ENCODE measurements around the gene OR2Z1.
"Not testable (repeated sequence)": the region's sequence is repeated elsewhere in the genome, so short reads cannot be mapped to it uniquely, and the experiment has no call there.

The OR2Z1 gene

DNA sequence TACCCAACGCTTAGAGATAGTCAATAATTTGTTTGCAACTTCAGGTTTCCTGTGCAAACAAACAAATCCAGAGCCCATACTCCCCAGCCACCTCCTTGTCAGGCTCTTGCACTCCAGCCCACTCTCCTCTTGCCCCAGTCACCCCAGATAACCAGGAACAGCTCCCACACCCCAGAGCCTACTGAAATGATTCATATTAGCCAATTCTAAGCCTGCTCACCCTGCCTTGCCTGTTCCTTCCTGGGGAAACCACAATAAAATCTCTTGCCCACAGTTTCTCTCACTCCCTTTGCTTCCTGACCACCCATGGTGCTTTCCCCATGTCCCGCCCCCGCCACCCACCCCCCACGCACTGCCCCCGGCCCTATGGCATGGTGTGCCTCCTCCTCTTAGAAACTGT, 19.1 kb upstream of the OR2Z1 start:
- DNase-seq (ENCODE audit: low read depth in 2 of 2): peak in 1 of 2 donors; percentile 30

DNA sequence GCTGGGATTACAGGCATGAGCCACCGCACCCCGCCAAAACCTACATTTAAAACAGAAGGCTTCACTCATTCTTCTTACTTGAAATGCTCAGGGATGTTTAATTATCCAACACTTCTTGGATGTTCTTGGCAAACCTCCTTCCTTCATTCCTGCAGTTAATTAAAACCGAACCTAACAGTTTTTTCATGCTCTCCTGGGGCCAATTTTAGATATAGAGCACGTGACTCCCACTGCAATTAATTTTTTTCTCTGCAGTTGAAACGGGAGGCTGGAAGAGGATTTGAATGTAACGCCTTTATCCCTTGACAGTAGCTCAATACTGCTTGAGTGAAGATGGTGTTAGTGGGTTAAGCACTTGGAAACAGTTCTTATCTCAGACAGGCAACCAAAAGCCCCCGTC, 18.2 kb upstream of the OR2Z1 start:
- no peak for DNase-seq (ENCODE audit: low read depth in 2 of 2)

DNA sequence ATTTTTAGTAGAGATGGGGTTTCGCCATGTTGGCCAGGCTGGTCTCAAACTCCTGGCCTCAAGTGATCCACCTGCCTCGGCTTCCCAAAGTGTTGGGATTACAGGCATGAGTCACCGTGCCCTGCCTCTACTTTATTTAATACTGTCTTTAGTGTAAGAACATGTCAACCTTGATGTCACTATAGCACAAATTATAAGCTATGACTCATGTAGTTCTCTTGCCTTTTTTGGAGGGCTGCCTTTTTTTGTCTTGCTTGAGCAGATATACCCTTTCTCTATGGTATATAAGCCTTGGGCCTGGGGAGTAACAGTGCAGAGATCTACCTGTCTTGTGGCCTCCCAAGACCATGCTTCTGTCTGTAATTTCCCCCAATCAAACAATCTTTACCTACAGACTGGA, 16.1 kb upstream of the OR2Z1 start:
- not testable (repeated sequence) for DNase-seq (ENCODE audit: low read depth in 2 of 2)

DNA sequence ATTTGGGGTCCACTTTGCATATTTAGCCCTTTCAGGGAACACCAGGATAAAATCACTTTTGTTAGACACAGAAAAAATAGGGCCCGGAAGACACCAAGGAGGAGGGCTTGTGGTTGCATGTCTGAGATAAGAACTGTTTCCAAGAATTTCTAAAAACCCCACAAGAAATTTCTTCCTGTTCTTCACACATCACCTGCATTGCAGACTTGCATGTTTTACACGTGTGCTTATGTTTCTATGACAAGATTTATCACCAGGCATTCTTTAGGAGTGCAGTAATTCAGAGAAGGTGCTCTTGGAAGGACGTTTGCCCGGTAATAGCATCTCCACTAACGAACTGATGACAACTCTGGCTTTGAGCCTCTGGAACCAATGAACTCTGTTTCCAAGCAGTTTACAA, 15.7 kb upstream of the OR2Z1 start:
- DNase-seq (ENCODE audit: low read depth in 2 of 2): no peak

DNA sequence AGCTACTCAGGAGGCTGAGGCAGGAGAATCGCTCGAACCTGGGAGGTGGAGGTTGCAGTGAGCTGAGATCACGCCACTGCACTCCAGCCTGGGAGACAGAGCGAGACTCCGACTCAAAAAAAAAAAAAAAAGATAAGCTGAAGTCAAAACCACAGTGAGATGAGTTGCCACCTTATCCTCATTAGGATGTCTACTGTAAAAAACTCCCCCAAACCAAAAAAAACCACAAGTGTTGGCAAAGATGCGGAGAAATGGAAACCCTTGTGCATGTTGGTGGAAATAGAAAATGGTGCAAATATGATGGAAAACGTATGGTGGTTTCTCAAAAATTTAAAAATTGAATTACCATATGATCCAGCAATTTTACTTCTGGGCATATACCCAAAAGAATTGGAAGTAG, 11.1 kb upstream of the OR2Z1 start:
- not testable (repeated sequence) for DNase-seq (ENCODE audit: low read depth in 2 of 2)

DNA sequence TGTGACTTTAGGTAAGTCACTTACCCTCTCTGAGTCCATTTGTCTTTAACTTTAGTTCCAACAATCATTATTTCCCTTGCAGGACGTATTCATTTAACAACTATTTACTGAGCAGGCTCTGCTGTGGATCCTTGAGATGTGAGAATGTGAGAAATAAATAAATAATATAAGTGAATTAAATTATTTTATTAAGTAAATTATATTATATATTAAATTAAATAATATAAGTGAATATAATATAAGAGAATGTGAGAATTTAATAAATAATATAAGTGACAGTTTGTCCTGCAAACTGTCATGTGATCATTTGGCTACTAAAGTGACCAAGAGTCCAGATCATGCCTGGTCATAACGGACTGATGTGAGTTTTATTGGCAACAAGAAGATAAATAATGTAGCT, 598 bp downstream of the OR2Z1 start:
- DNase-seq (ENCODE audit: low read depth in 2 of 2): no peak

DNA sequence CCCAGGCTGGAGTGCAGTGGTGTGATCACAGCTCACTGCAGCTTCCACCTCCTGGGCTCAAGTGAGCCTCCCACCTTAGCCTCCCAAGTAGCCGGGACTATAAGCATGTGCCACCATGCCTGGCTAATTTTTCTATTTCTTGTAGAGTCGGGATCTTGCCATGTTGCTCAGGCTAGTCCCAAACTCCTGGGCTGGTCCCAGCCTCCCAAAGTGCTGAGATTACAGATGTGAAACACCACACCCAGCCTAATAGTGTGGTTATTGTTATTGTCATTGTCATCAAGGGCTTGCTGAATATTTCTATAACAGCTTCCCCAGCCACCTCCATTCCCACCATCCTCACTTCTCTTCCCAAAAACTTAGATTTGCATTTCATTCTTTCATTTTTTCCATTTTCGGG, 2.8 kb downstream of the OR2Z1 start:
- DNase-seq (ENCODE audit: low read depth in 2 of 2): no peak

DNA sequence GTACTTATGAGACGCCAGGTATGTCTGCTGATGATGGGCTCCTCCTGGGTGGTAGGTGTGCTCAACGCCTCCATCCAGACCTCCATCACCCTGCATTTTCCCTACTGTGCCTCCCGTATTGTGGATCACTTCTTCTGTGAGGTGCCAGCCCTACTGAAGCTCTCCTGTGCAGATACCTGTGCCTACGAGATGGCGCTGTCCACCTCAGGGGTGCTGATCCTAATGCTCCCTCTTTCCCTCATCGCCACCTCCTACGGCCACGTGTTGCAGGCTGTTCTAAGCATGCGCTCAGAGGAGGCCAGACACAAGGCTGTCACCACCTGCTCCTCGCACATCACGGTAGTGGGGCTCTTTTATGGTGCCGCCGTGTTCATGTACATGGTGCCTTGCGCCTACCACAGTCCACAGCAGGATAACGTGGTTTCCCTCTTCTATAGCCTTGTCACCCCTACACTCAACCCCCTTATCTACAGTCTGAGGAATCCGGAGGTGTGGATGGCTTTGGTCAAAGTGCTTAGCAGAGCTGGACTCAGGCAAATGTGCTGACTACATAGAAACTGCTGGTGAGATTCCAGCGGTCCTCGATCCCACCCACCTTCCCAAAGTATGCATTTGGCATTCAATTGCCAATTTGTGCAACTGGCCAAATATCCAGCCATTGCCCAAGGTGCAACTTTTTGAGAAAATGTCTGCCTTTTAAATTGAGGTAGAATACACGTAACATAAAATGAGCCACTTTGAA, 10.2 kb downstream of the OR2Z1 start:
- no peak for DNase-seq (ENCODE audit: low read depth in 2 of 2)

DNA sequence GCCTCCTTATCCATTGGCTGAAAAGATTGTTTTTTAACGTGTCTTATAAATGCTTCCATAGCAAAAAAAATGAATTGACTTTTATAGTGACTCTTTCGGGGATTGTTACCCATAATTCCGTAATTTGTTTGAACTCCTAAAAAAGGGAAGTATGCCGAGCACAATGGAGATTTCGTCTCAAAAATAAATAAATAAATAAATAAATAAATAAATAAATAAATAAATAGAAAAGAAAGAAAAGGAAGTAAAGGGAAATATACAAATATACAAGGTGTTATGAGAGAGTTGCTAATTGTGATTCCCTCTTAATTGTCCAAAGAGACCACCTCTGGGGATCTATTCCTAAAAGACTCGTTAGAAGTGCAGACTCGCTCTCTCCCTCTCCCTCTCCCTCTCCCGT, 16.9 kb downstream of the OR2Z1 start:
- no peak for DNase-seq (ENCODE audit: low read depth in 2 of 2)

DNA sequence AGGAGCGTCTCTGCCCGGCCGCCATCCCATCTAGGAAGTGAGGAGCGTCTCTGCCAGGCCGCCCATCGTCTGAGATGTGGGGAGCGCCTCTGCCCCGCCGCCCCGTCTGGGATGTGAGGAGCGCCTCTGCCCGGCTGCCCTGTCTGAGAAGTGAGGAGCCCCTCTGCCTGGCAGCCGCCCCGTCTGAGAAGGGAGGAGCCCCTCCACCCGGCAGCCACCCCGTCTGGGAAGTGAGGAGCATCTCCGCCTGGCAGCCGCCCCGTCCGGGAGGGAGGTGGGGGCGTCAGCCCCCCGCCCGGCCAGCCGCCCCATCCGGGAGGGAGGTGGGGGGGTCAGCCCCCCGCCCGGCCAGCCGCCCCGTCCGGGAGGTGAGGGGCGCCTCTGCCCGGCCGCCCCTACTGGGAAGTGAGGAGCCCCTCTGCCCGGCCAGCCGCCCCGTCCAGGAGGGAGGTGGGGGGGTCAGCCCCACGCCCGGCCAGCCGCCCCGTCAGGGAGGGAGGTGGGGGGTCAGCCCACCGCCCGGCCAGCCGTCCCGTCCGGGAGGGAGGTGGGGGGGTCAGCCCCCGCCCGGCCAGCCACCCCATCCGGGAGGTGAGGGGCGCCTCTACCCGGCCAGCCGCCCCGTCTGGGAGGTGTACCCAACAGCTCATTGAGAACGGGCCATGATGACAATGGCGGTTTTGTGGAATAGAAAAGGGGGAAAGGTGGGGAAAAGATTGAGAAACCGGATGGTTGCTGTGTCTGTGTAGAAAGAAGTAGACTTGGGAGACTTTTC, 18.0 kb downstream of the OR2Z1 start:
- DNase-seq (ENCODE audit: low read depth in 2 of 2): not testable (repeated sequence)

DNA sequence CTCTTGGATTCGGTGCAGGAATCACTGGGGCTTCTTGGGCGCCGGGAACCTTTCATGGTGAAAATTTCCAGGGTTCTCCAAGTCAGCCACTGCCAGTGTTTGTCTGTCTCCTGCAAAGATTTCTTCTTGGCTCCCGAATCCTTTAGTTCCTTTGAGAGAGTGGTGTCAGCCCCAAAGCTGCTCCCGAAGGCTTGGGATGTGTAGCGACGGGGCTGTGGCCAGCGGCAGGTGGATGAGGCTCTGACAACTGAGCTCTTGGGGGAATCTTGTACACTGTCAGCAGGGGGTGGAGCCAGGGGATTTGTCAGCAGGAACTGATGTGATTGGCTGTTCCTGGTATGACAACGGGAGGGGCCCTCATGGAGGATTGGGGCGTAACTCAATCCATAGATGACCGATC, 45.8 kb downstream of the OR2Z1 start:
- not testable (repeated sequence) for DNase-seq (ENCODE audit: low read depth in 2 of 2)

DNA sequence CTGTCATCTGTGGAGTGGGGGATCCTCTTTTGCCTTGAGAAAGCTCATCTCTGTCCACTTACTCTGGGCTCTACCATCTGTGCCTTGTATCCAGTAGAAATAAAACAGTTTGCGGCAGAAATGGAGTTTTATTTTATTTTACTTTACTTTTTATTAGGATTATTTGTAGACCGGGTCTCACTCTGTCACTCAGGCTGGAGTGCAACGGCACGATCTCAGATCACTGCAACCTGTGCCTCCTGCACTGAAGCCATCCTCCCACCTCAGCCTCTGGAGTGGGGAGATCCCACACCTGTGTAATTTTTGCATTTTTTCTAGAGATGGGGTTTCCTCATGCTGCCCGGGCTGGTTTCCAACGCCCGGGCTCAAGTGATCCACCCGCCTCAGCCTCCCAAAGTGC, 47.8 kb downstream of the OR2Z1 start:
- DNase-seq (ENCODE audit: low read depth in 2 of 2): not testable (repeated sequence)

DNA sequence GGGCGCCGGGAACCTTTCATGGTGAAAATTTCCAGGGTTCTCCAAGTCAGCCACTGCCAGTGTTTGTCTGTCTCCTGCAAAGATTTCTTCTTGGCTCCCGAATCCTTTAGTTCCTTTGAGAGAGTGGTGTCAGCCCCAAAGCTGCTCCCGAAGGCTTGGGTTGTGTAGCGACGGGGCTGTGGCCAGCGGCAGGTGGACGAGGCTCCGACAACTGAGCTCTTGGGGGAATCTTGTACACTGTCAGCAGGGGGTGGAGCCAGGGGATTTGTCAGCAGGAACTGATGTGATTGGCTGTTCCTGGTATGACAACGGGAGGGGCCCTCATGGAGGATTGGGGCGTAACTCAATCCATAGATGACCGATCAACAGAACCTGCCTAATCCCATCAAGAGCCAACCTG, 52.2 kb downstream of the OR2Z1 start:
- not testable (repeated sequence) for DNase-seq (ENCODE audit: low read depth in 2 of 2)
